ENCODE data around the gene TPGS1.

Gene TPGS1

GRCh38 chr19:496112-496665 is 11.1 kb upstream of the TPGS1 start, which contains the start of gene MADCAM1:
MADCAM1 (plus strand) TSS chr19:496486; CDS start chr19:496500, 14 bp downstream.
- DNase-seq (ENCODE audit: low spot score) = no peak

DNA sequence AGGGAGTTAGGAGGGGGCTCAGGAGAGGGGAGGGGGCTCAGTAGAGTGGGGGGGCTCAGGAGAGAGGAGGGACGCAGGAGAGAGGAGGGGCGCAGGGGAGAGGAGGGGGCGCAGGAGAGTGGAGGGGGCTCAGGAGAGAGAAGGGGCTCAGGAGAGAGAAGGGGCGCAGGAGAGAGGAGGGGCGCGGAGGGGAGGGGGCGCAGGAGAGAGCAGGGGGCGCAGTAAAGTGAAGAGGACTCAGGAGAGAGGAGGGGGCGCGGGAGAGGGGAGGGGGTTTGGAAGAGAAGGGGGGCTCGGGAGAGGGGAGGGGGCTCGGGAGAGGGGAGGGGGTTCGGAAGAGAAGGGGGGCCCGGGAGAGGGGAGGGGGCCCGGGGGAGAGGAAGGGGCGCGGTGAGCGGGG is 10.3 kb upstream of the TPGS1 start:
- no peak for DNase-seq (ENCODE audit: low spot score)

- no peak for DNase-seq (ENCODE audit: low spot score)
These were observed 9.8 kb upstream of the TPGS1 start for GRCh38 chr19:497491-497868.

- DNase-seq (ENCODE audit: low spot score) = no peak
These were observed 9.3 kb upstream of the TPGS1 start for GRCh38 chr19:497869-498510.

DNA sequence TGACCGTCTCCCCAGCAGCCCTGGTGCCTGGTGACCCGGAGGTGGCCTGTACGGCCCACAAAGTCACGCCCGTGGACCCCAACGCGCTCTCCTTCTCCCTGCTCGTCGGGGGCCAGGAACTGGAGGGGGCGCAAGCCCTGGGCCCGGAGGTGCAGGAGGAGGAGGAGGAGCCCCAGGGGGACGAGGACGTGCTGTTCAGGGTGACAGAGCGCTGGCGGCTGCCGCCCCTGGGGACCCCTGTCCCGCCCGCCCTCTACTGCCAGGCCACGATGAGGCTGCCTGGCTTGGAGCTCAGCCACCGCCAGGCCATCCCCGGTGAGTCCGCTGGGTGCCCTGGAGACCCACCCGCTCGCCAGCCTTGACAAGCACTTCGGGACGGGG is 8.8 kb upstream of the TPGS1 start:
- DNase-seq (ENCODE audit: low spot score) = no peak

DNA sequence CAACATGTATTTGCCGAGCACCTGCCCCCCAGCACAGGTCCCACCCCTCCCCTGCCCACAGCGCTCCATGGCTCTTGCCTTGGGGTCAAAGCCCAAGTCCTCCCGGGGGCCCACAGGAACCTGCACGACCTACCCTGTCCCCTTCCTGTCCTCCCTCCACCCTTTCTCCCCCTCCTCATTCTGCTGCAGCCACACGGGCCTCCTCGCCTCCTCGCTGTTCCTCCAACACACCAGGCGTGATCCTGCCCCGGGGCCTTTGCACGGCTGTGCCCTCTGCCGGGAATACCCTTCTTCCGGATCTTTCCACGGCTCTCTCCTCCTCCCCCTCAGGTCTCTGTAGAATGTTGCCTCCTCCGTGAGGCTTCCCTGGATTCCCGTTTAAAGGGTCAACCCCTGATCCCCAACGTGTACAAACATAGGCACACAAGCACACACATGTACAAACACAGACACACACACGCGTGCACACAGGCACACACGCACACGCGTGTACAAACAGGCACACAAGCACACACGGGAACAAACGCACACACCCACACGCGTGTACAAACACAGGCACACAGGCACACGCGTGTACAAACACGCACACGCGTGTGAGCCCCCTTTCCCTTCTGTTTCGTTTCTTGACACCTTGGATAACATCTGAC is 8.2 kb upstream of the TPGS1 start:
- DNase-seq (ENCODE audit: low spot score) = no peak

DNA sequence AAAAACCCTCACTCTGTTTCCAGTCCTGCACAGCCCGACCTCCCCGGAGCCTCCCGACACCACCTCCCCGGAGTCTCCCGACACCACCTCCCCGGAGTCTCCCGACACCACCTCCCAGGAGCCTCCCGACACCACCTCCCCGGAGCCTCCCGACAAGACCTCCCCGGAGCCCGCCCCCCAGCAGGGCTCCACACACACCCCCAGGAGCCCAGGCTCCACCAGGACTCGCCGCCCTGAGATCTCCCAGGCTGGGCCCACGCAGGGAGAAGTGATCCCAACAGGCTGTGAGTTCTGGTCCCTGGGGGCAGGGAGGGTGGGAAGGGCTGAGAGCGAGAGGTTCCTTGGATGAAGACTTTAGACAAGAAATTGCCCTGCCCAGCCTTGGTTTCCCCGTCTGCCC is 5.7 kb upstream of the TPGS1 start:
- DNase-seq (ENCODE audit: low spot score) = no peak

DNA sequence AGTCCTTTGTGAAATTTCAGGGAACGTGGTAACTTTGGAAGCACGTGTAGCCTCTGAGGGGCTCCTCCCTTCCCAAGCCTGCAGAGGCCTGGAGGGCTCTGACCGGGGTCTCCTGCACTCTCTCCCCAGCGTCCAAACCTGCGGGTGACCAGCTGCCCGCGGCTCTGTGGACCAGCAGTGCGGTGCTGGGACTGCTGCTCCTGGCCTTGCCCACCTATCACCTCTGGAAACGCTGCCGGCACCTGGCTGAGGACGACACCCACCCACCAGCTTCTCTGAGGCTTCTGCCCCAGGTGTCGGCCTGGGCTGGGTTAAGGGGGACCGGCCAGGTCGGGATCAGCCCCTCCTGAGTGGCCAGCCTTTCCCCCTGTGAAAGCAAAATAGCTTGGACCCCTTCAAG is 2.7 kb upstream of the TPGS1 start:
- DNase-seq (ENCODE audit: low spot score) = no peak

DNA sequence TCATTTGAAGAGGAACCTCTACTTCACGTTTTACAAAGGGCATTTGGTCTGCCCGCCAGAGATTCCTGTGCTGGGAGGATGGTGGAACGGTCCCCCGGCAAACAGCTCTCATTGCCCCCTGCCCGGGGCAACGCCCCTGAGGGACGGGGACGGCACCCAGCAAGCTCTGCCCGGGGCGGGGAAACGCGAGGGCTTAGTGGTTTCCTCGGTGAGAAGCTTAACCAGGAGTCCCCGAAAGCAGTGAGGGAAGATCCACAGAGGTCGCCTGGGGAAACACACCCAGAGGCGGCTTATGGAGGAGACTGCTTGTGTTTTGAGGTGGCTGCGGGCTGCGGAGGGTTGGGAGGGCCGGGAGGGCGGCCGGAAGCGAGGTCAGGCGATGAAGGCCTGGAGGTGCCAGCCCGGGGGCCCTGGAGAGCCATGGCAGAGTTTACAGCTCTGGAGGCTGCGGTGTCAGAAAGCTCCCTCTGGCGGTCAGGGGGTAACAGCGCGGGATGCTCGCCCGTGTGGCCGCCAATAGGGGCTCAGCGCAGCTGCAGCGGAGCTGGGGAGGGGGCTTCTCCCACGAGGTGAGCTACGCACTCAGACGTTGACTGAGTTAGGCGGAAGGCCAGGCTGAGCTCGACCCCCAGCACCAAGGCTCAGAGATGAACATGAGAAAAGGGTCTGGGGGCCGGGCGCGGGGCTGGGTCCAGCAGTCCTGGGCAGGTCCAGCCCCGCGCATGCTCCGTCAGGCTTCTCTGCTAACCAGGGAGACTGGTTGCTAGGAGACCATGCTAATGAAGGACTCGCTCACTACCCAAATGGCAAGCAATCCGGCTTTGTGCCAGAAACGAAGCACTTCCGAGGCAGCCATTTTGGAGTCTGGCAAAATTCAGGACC is 652 bp upstream of the TPGS1 start:
- peak; percentile 97 for DNase-seq (ENCODE audit: low spot score)

DNA sequence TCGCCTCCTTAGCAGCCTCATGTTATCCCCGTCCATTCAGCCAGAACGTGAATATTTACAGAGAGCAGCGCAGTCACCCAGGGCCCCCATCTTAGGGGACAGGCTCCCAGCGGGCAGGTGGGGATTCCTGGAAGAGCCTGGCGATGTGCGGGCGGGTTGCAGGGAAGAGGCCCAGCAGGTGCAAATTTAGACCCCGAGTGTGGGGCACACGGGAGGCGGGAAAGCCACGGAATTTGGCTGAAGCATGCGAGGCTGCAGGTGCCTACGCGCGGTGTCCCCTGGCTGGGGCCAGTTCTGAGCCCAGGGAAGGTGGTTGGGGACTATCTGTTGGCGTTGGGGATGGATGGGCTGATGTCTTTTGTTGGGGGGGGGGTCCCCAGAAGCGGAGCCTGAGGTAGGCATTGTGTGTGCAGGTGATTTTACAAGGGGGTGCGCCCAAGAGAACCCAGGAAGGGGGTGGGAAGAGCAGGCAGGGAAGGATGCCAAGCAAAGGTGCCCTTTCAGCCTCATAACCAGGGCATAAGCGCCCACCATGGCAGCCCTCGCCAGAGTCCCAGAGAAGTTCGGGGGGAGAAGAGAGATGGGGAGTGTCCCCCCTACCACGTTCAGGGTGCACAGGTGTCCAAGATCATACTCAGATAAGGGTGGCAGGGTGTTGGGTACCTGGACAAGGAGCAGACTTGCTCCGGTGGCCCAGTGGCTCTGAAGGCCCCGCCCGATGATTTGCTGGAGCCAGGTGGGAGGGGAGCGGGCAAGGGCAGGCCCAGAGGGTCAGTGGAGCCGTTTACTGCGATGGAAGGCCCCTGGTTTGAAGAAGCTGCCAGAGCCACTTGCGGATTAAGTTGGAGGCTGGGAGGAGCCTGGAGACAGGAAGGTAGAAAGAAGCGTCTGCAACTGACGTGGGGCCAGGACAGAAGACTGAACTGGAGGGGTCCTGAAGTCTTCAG is 1.2 kb downstream of the TPGS1 start:
- DNase-seq (ENCODE audit: low spot score) = no peak

DNA sequence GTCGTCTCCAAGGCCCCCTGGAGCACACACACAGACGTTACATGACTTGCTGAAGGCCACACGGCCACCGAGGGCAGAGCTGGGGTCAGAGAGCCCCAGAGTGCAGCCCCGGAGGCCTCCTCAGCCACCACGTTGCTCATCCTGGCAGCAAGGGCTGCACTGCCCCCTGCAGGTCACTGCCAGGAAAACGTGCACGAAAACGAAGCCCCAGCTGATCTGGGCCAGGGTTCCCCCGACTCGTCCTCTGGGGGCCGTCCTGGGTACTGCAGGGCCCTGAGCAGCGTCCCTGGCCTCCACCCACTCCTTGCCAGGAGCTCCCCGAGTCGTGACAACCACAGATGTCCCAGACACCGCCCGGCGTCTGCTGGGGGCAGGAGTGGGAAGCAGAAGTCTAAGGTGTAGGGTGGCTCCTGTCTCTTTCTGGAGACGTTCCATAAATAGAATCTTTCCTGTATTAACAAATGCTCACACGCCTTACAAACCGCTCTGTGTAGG is 3.4 kb downstream of the TPGS1 start:
- DNase-seq (ENCODE audit: low spot score) = peak; percentile 95

DNA sequence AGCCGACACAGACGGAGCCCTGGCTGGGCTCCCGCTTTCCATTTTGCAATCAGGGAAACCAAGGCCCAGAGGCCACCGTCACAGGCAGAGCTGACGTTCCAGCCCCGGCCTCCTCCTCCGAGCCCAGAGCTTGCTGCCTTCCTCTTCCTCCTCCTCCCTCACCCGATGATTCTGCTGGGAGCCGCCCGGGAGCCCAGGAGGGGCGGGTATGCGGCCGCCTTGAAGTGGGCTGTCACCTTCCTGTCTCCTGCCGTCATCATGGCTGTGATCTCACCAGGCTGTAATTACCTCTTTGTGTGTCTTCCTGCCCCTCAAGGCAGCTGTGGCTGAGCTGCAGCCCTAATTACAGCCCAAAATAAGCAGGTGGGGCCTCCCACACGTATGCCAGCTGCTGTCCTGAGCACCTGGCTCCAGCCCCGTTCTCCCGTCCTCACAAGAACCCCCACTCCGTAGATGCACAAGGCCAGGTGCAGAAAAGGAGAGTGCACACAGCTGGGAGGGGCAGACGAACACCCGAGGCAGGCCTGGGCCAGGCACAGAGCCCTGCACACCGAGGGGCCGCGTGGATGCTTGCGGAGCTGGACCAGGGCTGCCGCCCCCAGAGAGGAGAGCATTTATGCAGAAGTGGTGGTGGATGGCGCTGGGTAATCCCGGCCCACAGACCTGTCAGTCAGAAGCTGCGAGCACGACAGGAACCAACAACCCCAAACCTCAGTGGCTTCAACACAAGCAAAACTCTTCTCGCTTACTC is 4.0 kb downstream of the TPGS1 start:
- peak; percentile 89 for DNase-seq (ENCODE audit: low spot score)

DNA sequence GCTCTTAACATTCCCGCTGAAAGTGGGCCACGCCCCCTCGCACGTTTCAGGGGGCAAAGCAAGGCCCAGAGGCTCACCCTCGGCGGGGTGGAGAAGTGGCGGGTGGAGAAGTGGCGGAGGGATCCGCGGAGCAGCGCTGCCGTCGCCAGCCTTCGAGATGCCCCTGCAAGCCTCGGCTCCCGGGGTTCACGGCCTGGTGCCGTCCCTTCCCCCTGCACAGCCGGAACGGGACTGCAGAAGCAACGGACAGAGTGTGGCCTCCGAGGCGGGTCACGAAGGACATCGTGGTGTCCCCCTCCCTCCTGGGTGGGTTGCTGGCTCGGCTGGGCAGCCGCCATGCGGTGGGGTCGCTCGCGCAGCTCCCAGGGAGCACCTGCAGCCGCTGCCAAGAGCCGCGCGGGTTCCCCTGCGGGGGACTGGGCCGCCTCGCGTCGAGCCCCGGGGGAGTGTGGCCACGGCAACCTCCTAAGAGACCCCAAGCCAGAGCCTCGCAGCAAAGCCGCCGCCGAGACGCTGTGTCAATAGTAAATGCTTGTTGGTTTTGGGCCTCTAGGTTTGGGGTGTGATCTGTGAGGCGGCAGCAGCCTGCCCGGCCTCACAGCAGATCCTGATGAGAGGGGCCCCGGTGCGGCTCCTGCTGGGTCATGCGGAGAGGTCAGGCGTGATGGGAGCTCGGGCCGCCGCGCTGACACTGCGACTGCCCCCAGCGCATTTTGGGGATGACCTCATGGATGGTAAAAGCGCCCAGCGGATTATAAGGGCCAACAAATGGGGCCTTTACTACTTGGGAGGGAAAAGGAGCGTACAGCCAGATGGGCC is 5.5 kb downstream of the TPGS1 start:
- DNase-seq (ENCODE audit: low spot score) = no peak

- no peak for DNase-seq (ENCODE audit: low spot score)
These were observed 6.3 kb downstream of the TPGS1 start for GRCh38 chr19:513368-514165.

GRCh38 chr19:514166-514663 is 6.9 kb downstream of the TPGS1 start:
- no peak for DNase-seq (ENCODE audit: low spot score)

DNA sequence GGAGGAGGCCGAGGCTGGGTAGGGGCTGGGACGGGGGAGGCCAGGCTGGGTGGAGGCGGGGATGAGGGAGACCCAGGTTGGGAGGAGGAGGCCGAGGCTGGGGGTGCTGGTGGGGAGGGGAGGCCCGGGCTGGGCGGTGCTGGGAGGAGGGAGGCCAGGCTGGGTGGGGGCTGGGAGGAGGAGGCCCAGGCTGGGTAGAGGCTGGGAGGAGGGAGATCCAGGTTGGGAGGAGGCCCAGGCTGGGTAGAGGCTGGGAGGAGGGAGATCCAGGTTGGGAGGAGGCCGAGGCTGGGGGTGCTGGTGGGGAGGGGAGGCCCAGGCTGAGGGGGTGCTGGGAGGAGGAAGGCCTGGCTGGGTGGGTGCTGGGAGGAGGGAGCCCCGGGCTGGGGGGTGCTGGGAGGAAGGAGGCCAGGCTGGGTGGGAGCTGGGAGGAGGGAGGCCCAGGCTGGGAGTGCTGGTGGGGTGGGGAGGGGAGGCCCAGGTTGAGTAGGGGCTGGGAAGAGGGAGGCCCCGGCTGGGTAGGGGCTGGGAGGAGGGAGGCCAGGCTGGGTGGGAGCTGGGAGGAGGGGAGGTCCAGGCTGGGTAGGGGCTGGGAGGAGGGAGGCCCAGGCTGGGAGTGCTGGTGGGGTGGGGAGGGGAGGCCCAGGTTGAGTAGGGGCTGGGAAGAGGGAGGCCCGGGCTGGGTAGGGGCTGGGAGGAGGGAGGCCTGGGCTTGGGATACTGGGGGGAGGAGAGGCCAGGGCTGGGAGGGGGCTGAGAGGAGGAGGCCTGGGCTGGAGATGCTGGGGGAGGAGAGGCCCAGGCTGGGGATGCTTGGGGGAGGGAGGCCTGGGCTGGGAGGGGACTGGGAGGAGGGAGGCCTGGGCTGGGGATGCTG is 10.7 kb downstream of the TPGS1 start:
- no peak for DNase-seq (ENCODE audit: low spot score)

DNA sequence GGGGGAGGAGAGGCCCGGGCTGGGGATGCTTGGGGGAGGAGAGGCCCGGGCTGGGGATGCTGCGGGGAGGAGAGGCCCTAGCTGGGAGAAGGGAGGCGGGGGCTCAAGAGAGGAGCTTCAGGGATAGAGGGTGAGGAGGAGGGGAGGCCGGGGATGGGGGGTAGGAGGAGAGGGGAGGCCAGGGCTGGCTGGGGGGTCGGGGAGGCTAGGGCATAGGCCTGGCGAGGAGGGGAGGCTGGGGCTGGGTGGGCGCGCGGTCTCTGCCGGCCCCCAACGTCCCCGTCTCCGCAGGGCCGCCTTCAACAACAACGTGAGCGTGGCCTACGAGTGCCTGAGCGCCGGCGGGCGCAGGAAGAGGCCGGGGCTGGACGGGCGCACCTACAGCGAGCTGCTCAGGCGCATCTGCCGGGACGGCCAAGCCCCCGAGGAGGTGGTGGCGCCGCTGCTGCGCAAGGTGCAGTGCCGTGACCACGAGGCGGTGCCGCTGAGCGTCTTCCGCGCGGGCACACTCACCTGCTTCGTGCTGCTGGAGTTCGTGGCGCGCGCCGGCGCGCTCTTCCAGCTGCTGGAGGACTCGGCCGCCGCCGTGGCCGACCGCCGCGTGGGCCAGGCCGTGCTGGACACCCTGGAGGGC is 11.4 kb downstream of the TPGS1 start:
- DNase-seq (ENCODE audit: low spot score) = peak; percentile 65
